Measurements from ENCODE around the gene CCDC149.

CCDC149 gene

GRCh38 chr4:24837336-24837735 lies 75.5 kb downstream of the CCDC149 start:
- TF ChIP-seq FOXP2 (optimal IDR thresholded peaks at IDR 0.05; ENCODE audit: borderline replicate concordance, extremely low read depth, extremely low read length, insufficient read depth) (no peak), POLR2AphosphoS5 (IDR thresholded peaks at IDR 0.05; ENCODE audit: low read depth, low read length) (no peak), TAF1 (IDR thresholded peaks at IDR 0.05; ENCODE audit: borderline replicate concordance, insufficient read depth, low read length) (no peak)
- TF ChIP-seq, protein P1, sequence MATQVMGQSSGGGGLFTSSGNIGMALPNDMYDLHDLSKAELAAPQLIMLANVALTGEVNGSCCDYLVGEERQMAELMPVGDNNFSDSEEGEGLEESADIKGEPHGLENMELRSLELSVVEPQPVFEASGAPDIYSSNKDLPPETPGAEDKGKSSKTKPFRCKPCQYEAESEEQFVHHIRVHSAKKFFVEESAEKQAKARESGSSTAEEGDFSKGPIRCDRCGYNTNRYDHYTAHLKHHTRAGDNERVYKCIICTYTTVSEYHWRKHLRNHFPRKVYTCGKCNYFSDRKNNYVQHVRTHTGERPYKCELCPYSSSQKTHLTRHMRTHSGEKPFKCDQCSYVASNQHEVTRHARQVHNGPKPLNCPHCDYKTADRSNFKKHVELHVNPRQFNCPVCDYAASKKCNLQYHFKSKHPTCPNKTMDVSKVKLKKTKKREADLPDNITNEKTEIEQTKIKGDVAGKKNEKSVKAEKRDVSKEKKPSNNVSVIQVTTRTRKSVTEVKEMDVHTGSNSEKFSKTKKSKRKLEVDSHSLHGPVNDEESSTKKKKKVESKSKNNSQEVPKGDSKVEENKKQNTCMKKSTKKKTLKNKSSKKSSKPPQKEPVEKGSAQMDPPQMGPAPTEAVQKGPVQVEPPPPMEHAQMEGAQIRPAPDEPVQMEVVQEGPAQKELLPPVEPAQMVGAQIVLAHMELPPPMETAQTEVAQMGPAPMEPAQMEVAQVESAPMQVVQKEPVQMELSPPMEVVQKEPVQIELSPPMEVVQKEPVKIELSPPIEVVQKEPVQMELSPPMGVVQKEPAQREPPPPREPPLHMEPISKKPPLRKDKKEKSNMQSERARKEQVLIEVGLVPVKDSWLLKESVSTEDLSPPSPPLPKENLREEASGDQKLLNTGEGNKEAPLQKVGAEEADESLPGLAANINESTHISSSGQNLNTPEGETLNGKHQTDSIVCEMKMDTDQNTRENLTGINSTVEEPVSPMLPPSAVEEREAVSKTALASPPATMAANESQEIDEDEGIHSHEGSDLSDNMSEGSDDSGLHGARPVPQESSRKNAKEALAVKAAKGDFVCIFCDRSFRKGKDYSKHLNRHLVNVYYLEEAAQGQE (IDR thresholded peaks at IDR 0.05; ENCODE audit: insufficient read depth in 1 of 2, low read depth in 2 of 2, low read length in 2 of 2): no peak

GRCh38 chr4:24836661-24837242 lies 76.1 kb downstream of the CCDC149 start:
- no peak for TF ChIP-seq TAF1 (IDR thresholded peaks at IDR 0.05; ENCODE audit: borderline replicate concordance, insufficient read depth, low read length)
- TF ChIP-seq, protein P1 (IDR thresholded peaks at IDR 0.05; ENCODE audit: insufficient read depth in 1 of 2, low read depth in 2 of 2, low read length in 2 of 2): no peak

- TF ChIP-seq, protein P1 (IDR thresholded peaks at IDR 0.05; ENCODE audit: insufficient read depth in 1 of 2, low read depth in 2 of 2, low read length in 2 of 2): no peak
- no peak for TF ChIP-seq POLR2AphosphoS5 (IDR thresholded peaks at IDR 0.05; ENCODE audit: low read depth, low read length)
- no peak for TF ChIP-seq TAF1 (IDR thresholded peaks at IDR 0.05; ENCODE audit: borderline replicate concordance, insufficient read depth, low read length)
- no peak for TF ChIP-seq SIN3A (IDR thresholded peaks at IDR 0.05; ENCODE audit: borderline replicate concordance, insufficient read depth, low read length)
- no peak for TF ChIP-seq FOXP2 (optimal IDR thresholded peaks at IDR 0.05; ENCODE audit: borderline replicate concordance, extremely low read depth, extremely low read length, insufficient read depth)
Observed at GRCh38 chr4:24835696-24836095, 77.1 kb downstream of the CCDC149 start.

DNA sequence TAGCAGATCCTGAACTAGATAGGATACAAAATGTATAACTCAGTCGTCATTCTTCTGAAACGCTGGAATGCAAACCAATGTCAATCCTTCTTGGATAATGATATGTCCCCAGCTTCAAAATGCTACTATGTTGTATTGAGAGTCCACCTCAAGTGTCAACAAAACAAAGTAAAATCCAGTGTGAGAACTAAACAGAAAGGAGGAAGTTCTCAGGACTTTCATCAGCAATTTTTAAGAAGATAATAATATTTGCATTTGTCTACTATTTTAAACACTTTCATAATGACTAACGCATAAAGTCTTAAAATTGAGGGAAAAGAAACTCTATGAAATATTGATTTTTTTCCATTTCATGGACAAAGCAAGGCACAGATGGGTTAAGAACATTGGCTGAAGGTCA lies 81.2 kb downstream of the CCDC149 start:
- TF ChIP-seq TAF1 (IDR thresholded peaks at IDR 0.05; ENCODE audit: borderline replicate concordance, insufficient read depth, low read length): no peak
- TF ChIP-seq, protein P1 (IDR thresholded peaks at IDR 0.05; ENCODE audit: insufficient read depth in 1 of 2, low read depth in 2 of 2, low read length in 2 of 2): no peak

DNA sequence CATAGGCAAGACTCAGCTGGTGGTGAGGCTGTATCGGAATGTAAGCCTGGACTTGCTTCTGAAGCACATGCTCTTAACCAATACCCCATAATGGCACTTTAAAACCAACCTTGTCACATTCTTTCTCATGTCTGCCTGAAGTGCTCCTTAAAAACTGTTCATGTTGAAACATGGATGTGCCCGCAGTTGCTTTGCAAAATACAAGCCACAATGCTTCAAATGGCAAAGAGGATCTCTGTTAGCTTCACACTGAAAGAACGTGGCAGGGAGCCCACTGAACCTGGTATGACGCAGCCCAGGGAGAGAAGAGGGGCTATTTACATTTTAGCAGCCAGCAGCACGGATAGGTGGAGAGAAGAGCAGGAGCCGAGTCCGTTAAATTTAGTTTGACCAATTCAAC lies 88.1 kb downstream of the CCDC149 start:
- no peak for TF ChIP-seq FOXP2 (optimal IDR thresholded peaks at IDR 0.05; ENCODE audit: borderline replicate concordance, extremely low read depth, extremely low read length, insufficient read depth)
- no peak for TF ChIP-seq SIN3A (IDR thresholded peaks at IDR 0.05; ENCODE audit: borderline replicate concordance, insufficient read depth, low read length)
